Fibroblast of lung (primary cell): ENCODE measurements around the gene CD48. TPM values are rescaled to one million over a fixed set of nuclear protein-coding genes. Genes with fewer than 3 reads are reported as not detected.
"Not testable (repeated sequence)": the region's sequence is repeated elsewhere in the genome, so short reads cannot be mapped to it uniquely, and the experiment has no call there.

Source experiments
- DNase-seq, 2 donors: peaks; one replicate each; pipeline versions ENCODE4 v3.0.0 to v3.0.0-alpha.2; 2010; ENCODE audit warnings: low read depth in 2 of 2
- H2AFZ ChIP-seq: 2 replicates; pipeline ENCODE4 v1.5.1; 2012; ENCODE audit warnings: low read length, control low read depth, inconsistent platforms
- H3K27ac ChIP-seq: 2 replicates; pipeline ENCODE4 v1.5.1; 2011; ENCODE audit warnings: low read length, control low read depth; ENCODE audit not compliant: insufficient read depth
- H3K27me3 ChIP-seq: 2 replicates; pipeline ENCODE4 v1.5.1; 2011; ENCODE audit warnings: mild to moderate bottlenecking, low read length; ENCODE audit not compliant: control insufficient read depth, insufficient read depth
- H3K36me3 ChIP-seq: 2 replicates; pipeline ENCODE4 v1.5.1; 2011; ENCODE audit warnings: low read length; ENCODE audit not compliant: control insufficient read depth, insufficient read depth
- H3K4me1 ChIP-seq: 2 replicates; pipeline ENCODE4 v1.5.1; 2011; ENCODE audit warnings: low read length; ENCODE audit not compliant: control insufficient read depth, insufficient read depth; ENCODE audit errors: extremely low read depth
- H3K4me2 ChIP-seq: 2 replicates; pipeline ENCODE4 v1.5.1; 2011; ENCODE audit warnings: low read length, control low read depth; ENCODE audit not compliant: insufficient read depth; ENCODE audit errors: extremely low read depth
- H3K4me3 ChIP-seq, 4 experiments: fragments of 200-600 bp in 1 of 4; sonication (generic) in 1 of 4; replicated peaks in 1 of 4; 2 replicates each; pipeline ENCODE4 v1.5.1; 2011 to 2016; ENCODE audit warnings: low read length in 4 of 4, low read depth in 3 of 4, mild to moderate bottlenecking in 3 of 4, control low read depth in 2 of 4, inconsistent platforms in 1 of 4, mixed read lengths in 1 of 4; ENCODE audit not compliant: insufficient read depth in 1 of 4; ENCODE audit errors: control extremely low read depth in 1 of 4
- H3K79me2 ChIP-seq: 2 replicates; pipeline ENCODE4 v1.5.1; 2012; ENCODE audit warnings: mild to moderate bottlenecking, low read length, inconsistent platforms; ENCODE audit not compliant: control insufficient read depth, insufficient read depth
- H3K9ac ChIP-seq: 2 replicates; pipeline ENCODE4 v1.5.1; 2011; ENCODE audit warnings: mild to moderate bottlenecking, low read length, control low read depth; ENCODE audit not compliant: insufficient read depth
- H3K9me3 ChIP-seq: 2 replicates; pipeline ENCODE4 v1.5.1; 2012; ENCODE audit warnings: low read depth, low read length; ENCODE audit not compliant: control insufficient read depth, insufficient read depth
- H4K20me1 ChIP-seq: 2 replicates; pipeline ENCODE4 v1.5.1; 2011; ENCODE audit warnings: low read length; ENCODE audit not compliant: control insufficient read depth, insufficient read depth; ENCODE audit errors: extremely low read depth
- CTCF ChIP-seq, 2 donors: IDR thresholded peaks in 1 of 2; conservative IDR thresholded peaks in 1 of 2; 1 replicate in 1 of 2; 2 replicates in 1 of 2; pipeline ENCODE4 v1.5.1; 2011 to 2012; ENCODE audit warnings: low read length in 2 of 2, control low read depth in 1 of 2, inconsistent platforms in 1 of 2, low read depth in 1 of 2, mild to moderate bottlenecking in 1 of 2
- EZH2 ChIP-seq: IDR thresholded peaks from 2 replicates; pipeline ENCODE4 v1.5.1; 2012; ENCODE audit warnings: low read length, control low read depth, mild to moderate bottlenecking; ENCODE audit errors: missing control alignments
- polyA plus RNA-seq, 2 donors: library from polyadenylated mRNA; depleted of rRNA in 1 of 2; stranded (reverse) in 1 of 2; unstranded in 1 of 2; fragments of >200 nt; gene quantifications; 2 replicates each; pipeline ENCODE4 v1.2.1, GENCODE V29; 2011 to 2012; ENCODE audit warnings: missing spikeins in 1 of 2
- total RNA-seq: library from RNA; depleted of rRNA; stranded (reverse); fragments of >200 nt; gene quantifications from 2 replicates; pipeline ENCODE4 v1.2.1, GENCODE V29; 2014

CD48 gene
- total and polyA plus RNA-seq, 2 donors (not counting 1 experiment from before 2014, with no cell fraction given) = not detected

GRCh38 chr1:160653620-160654016 lies 58.0 kb downstream of the CD48 start:
- H2AFZ ChIP-seq = no peak overlapping the region
- H3K36me3 ChIP-seq = no peaks in the 10 kb centered on the region
- no peak overlapping the region for H3K4me3 ChIP-seq
- H3K4me2 ChIP-seq = no peak overlapping the region
- no peaks in the 10 kb centered on the region for H3K9me3 ChIP-seq
- no peak overlapping the region for H3K9ac ChIP-seq
- H3K27me3 ChIP-seq = no peaks in the 10 kb centered on the region
- H4K20me1 ChIP-seq = no peaks in the 10 kb centered on the region
- TF ChIP-seq EZH2 (no peak), CTCF (conservative IDR thresholded peaks at IDR 0.05 in 1 of 2, IDR thresholded peaks at IDR 0.05 in 1 of 2; ENCODE audit: low read depth in 1 of 2, low read length in 2 of 2) (no peak)
- no peaks in the 10 kb centered on the region for H3K79me2 ChIP-seq
- H3K4me1 ChIP-seq = no peaks in the 10 kb centered on the region
- H3K27ac ChIP-seq = no peak overlapping the region
- DNase-seq = no peak

- Histone ChIP-seq H3K9me3 (no peaks in the 10 kb centered on the region), H3K27ac (no peak overlapping the region), H3K4me3 (no peak overlapping the region), H3K36me3 (no peaks in the 10 kb centered on the region), H3K27me3 (no peaks in the 10 kb centered on the region), H3K79me2 (no peaks in the 10 kb centered on the region), H4K20me1 (no peaks in the 10 kb centered on the region), H3K9ac (no peak overlapping the region), H2AFZ (no peak overlapping the region), H3K4me2 (no peak overlapping the region), H3K4me1 (no peaks in the 10 kb centered on the region)
- no peak for TF ChIP-seq CTCF (conservative IDR thresholded peaks at IDR 0.05 in 1 of 2, IDR thresholded peaks at IDR 0.05 in 1 of 2; ENCODE audit: low read depth in 1 of 2, low read length in 2 of 2)
- no peak for TF ChIP-seq EZH2
- DNase-seq = no peak
These were observed 58.5 kb downstream of the CD48 start for GRCh38 chr1:160652924-160653619.

GRCh38 chr1:160652065-160652641 lies 59.5 kb downstream of the CD48 start:
- H3K27me3 ChIP-seq, H3K79me2 ChIP-seq, H2AFZ ChIP-seq, H3K9ac ChIP-seq, H4K20me1 ChIP-seq, H3K9me3 ChIP-seq, H3K4me1 ChIP-seq, H3K4me3 ChIP-seq, DNase-seq, H3K4me2 ChIP-seq, H3K27ac ChIP-seq, H3K36me3 ChIP-seq: not testable (repeated sequence)
